Astrocyte of the spinal cord (primary cell): ENCODE results near the gene PRDM1.
A peak's percentile ranks its signal among the peaks of the same experiment; 100 is the strongest.

Experiments
- DNase-seq: peaks from one replicate; pipeline ENCODE4 v3.0.0; 2011; ENCODE audit warnings: low read depth, low spot score
- H3K4me3 ChIP-seq: 2 replicates; pipeline ENCODE4 v1.5.1; 2011; ENCODE audit warnings: low read depth, mild to moderate bottlenecking, low read length, moderate library complexity
- CTCF ChIP-seq: IDR thresholded peaks from 2 replicates; pipeline ENCODE4 v1.5.1; 2012; ENCODE audit warnings: low read depth, mild to moderate bottlenecking, low read length, inconsistent platforms
- in situ Hi-C: cut with HindIII; loops from 2 replicates; pipeline ENCODE4 v1.10.0; 2017; ENCODE audit warnings: low sequenced_read_pairs

PRDM1 gene

GRCh38 chr6:106108129-106108528, 22.0 kb downstream of the PRDM1 start:
- in situ Hi-C loops: no loop called here
- no peak overlapping the region for H3K4me3 ChIP-seq
- DNase-seq: no peak
- no peak for TF ChIP-seq CTCF

- no peak for DNase-seq
- no peak overlapping the region for H3K4me3 ChIP-seq
- TF ChIP-seq CTCF: no peak
- in situ Hi-C loops: no loop called here
Measured at GRCh38 chr6:106109029-106109428, 22.9 kb downstream of the PRDM1 start.

GRCh38 chr6:106110164-106110826, 24.2 kb downstream of the PRDM1 start:
- TF ChIP-seq CTCF: no peak
- DNase-seq: no peak
- in situ Hi-C loops: no loop called here

GRCh38 chr6:106112433-106112832, 26.3 kb downstream of the PRDM1 start:
- no peak for DNase-seq
- TF ChIP-seq CTCF: no peak
- no peak overlapping the region for H3K4me3 ChIP-seq
- in situ Hi-C loops: no loop called here

More at GRCh38 chr6:106110164-106110826, 24.2 kb downstream of the PRDM1 start:
- no peak overlapping the region for H3K4me3 ChIP-seq

GRCh38 chr6:106113256-106113959, 27.3 kb downstream of the PRDM1 start:
- no peak for TF ChIP-seq CTCF
- in situ Hi-C loops: no loop called here
- H3K4me3 ChIP-seq: no peak overlapping the region
- peak; percentile 43 for DNase-seq

GRCh38 chr6:106114492-106114891, 28.4 kb downstream of the PRDM1 start:
- in situ Hi-C loops: no loop called here
- H3K4me3 ChIP-seq: no peak overlapping the region
- TF ChIP-seq CTCF: no peak
- no peak for DNase-seq
